Activated CD8-positive, alpha-beta T cell treated with anti-CD3 and anti-CD28 coated beads, Interleukin-2, amount 10 ng/mL, durations not matched to agents 7 days and 5 days (primary cell): ENCODE measurements around the gene MOB2. TPM values are rescaled to one million over a fixed set of nuclear protein-coding genes. Genes with fewer than 3 reads are reported as not detected.

Experiments used
- ATAC-seq: fragments of 150-1000 bp; cut with Tn5 transposase; one replicate; pipeline ENCODE4 v1.10.0; 2021; ENCODE audit warnings: moderate library complexity
- CTCF ChIA-PET: fragments of 350-600 bp; sonication (Branson Sonifier 250); formaldehyde crosslinking; loops from one replicate; lab custom pipeline; 2021; ENCODE audit warnings: antibody characterized with exemption; lab: Charles Lee
- POLR2A ChIA-PET: fragments of 350-600 bp; sonication (Branson Sonifier 250); formaldehyde crosslinking; loops from one replicate; lab custom pipeline; 2021; ENCODE audit warnings: antibody characterized with exemption; lab: Charles Lee
- DNase-seq: peaks from one replicate; pipeline ENCODE4 v3.0.0-alpha.2; 2020
- H3K27ac Mint-ChIP-seq: one replicate; pipeline ENCODE4 v1.8.0; 2021; ENCODE audit warnings: mild to moderate bottlenecking, mixed read lengths
- H3K27me3 Mint-ChIP-seq: one replicate; pipeline ENCODE4 v1.8.0; 2021; ENCODE audit warnings: low read depth, mixed read lengths
- H3K36me3 Mint-ChIP-seq: one replicate; pipeline ENCODE4 v1.8.0; 2021; ENCODE audit warnings: low read depth, mixed read lengths
- H3K4me1 Mint-ChIP-seq: one replicate; pipeline ENCODE4 v1.8.0; 2021; ENCODE audit warnings: low read depth, mixed read lengths
- H3K4me3 Mint-ChIP-seq: one replicate; pipeline ENCODE4 v1.8.0; 2021; ENCODE audit warnings: mild to moderate bottlenecking, mixed read lengths
- H3K9me3 Mint-ChIP-seq: one replicate; pipeline ENCODE4 v1.8.0; 2022; ENCODE audit warnings: mixed read lengths; ENCODE audit not compliant: insufficient read depth
- total RNA-seq, 2 experiments: library from RNA; stranded (reverse); gene quantifications; one replicate each; pipeline ENCODE4 v1.2.3, GENCODE V29; 2021

MOB2 gene
- total RNA-seq, 2 experiments from 2014 or later = 29.3 to 31.6 TPM

GRCh38 chr11:1500466-1501420, 14.2 kb upstream of the MOB2 start:
- Mint-ChIP-seq H3K36me3 (peaks cover 26% of the 10 kb centered on the region), H3K9me3 (no peaks in the 10 kb centered on the region), H3K27ac (no peak overlapping the region), H3K4me1 (peaks cover 3% of the 10 kb centered on the region), H3K4me3 (no peak overlapping the region), H3K27me3 (no peaks in the 10 kb centered on the region)
- ATAC-seq (no peak), DNase-seq (no peak)
- ChIA-PET POLR2A (no interaction called here), CTCF (no interaction called here)

- H3K27ac Mint-ChIP-seq = no peak overlapping the region
Measured at GRCh38 chr11:1499899-1500298, 13.3 kb upstream of the MOB2 start.

GRCh38 chr11:1499261-1499890, 12.8 kb upstream of the MOB2 start:
- Mint-ChIP-seq H3K9me3 (no peaks in the 10 kb centered on the region), H3K4me3 (no peak overlapping the region), H3K27me3 (no peaks in the 10 kb centered on the region), H3K4me1 (peaks cover 3% of the 10 kb centered on the region), H3K27ac (no peak overlapping the region), H3K36me3 (peaks cover 26% of the 10 kb centered on the region)
- CTCF ChIA-PET = no interaction called here
- ATAC-seq = no peak
- no peak for DNase-seq
- POLR2A ChIA-PET = no interaction called here

More at GRCh38 chr11:1499899-1500298, 13.3 kb upstream of the MOB2 start:
- CTCF ChIA-PET = no interaction called here
- ATAC-seq (no peak), DNase-seq (no peak)
- Mint-ChIP-seq H3K4me1 (peaks cover 3% of the 10 kb centered on the region), H3K4me3 (no peak overlapping the region), H3K27me3 (no peaks in the 10 kb centered on the region), H3K9me3 (no peaks in the 10 kb centered on the region), H3K36me3 (peaks cover 26% of the 10 kb centered on the region)
- POLR2A ChIA-PET = no interaction called here

GRCh38 chr11:1498262-1498661, 11.7 kb upstream of the MOB2 start:
- CTCF ChIA-PET = no interaction called here
- ATAC-seq (no peak), DNase-seq (no peak)
- no peak overlapping the region for H3K27ac Mint-ChIP-seq
- H3K9me3 Mint-ChIP-seq = no peaks in the 10 kb centered on the region
- POLR2A ChIA-PET = no interaction called here
- H3K36me3 Mint-ChIP-seq = peaks cover 26% of the 10 kb centered on the region
- H3K4me1 Mint-ChIP-seq = peaks cover 3% of the 10 kb centered on the region
- no peak overlapping the region for H3K4me3 Mint-ChIP-seq
- H3K27me3 Mint-ChIP-seq = no peaks in the 10 kb centered on the region

GRCh38 chr11:1497600-1497999, 11.0 kb upstream of the MOB2 start:
- ChIA-PET POLR2A (no interaction called here), CTCF (no interaction called here)
- peaks cover 26% of the 10 kb centered on the region for H3K36me3 Mint-ChIP-seq
- no peak overlapping the region for H3K27ac Mint-ChIP-seq
- H3K4me1 Mint-ChIP-seq = peaks cover 3% of the 10 kb centered on the region
- DNase-seq (no peak), ATAC-seq (no peak)
- no peaks in the 10 kb centered on the region for H3K9me3 Mint-ChIP-seq
- H3K4me3 Mint-ChIP-seq = no peak overlapping the region
- H3K27me3 Mint-ChIP-seq = no peaks in the 10 kb centered on the region

GRCh38 chr11:1496761-1497095, 10.1 kb upstream of the MOB2 start:
- CTCF ChIA-PET = no interaction called here
- Mint-ChIP-seq H3K4me1 (peaks cover 3% of the 10 kb centered on the region), H3K27me3 (no peaks in the 10 kb centered on the region), H3K4me3 (no peak overlapping the region), H3K27ac (no peak overlapping the region), H3K9me3 (no peaks in the 10 kb centered on the region), H3K36me3 (peaks cover 25% of the 10 kb centered on the region)
- no peak for ATAC-seq
- POLR2A ChIA-PET = no interaction called here
- no peak for DNase-seq

GRCh38 chr11:1496091-1496760, 9.6 kb upstream of the MOB2 start:
- H3K4me1 Mint-ChIP-seq = peaks cover 3% of the 10 kb centered on the region

GRCh38 chr11:1494650-1495049, 8.1 kb upstream of the MOB2 start:
- ChIA-PET POLR2A (no interaction called here), CTCF (no interaction called here)
- H3K4me1 Mint-ChIP-seq = no peaks in the 10 kb centered on the region

More at GRCh38 chr11:1496091-1496760, 9.6 kb upstream of the MOB2 start:
- DNase-seq = no peak
- Mint-ChIP-seq H3K27ac (no peak overlapping the region), H3K9me3 (no peaks in the 10 kb centered on the region), H3K4me3 (no peak overlapping the region), H3K27me3 (no peaks in the 10 kb centered on the region), H3K36me3 (peaks cover 24% of the 10 kb centered on the region)
- CTCF ChIA-PET = no interaction called here
- ATAC-seq = no peak
- POLR2A ChIA-PET = no interaction called here

GRCh38 chr11:1493650-1494244, 7.2 kb upstream of the MOB2 start:
- H3K4me3 Mint-ChIP-seq = no peak overlapping the region
- no peaks in the 10 kb centered on the region for H3K9me3 Mint-ChIP-seq
- ATAC-seq (no peak), DNase-seq (no peak)
- CTCF ChIA-PET = no interaction called here
- H3K27ac Mint-ChIP-seq = no peak overlapping the region
- POLR2A ChIA-PET = no interaction called here
- no peaks in the 10 kb centered on the region for H3K27me3 Mint-ChIP-seq
- no peaks in the 10 kb centered on the region for H3K4me1 Mint-ChIP-seq
- peaks cover 6% of the 10 kb centered on the region for H3K36me3 Mint-ChIP-seq

More at GRCh38 chr11:1494650-1495049, 8.1 kb upstream of the MOB2 start:
- Mint-ChIP-seq H3K36me3 (peaks cover 11% of the 10 kb centered on the region), H3K4me3 (no peak overlapping the region), H3K9me3 (no peaks in the 10 kb centered on the region), H3K27me3 (no peaks in the 10 kb centered on the region), H3K27ac (no peak overlapping the region)
- ATAC-seq = no peak
- DNase-seq = no peak

GRCh38 chr11:1491379-1491778, 4.8 kb upstream of the MOB2 start:
- Mint-ChIP-seq H3K27ac (no peak overlapping the region), H3K36me3 (no peaks in the 10 kb centered on the region), H3K27me3 (no peaks in the 10 kb centered on the region), H3K9me3 (no peaks in the 10 kb centered on the region), H3K4me1 (peaks cover 12% of the 10 kb centered on the region), H3K4me3 (no peak overlapping the region)
- ChIA-PET CTCF (no interaction called here), POLR2A (no interaction called here)
- no peak for ATAC-seq
- no peak for DNase-seq

GRCh38 chr11:1490651-1491050, 4.1 kb upstream of the MOB2 start:
- no peak for DNase-seq
- Mint-ChIP-seq H3K4me3 (no peak overlapping the region), H3K27me3 (no peaks in the 10 kb centered on the region), H3K36me3 (no peaks in the 10 kb centered on the region), H3K4me1 (peaks cover 12% of the 10 kb centered on the region), H3K27ac (no peak overlapping the region), H3K9me3 (no peaks in the 10 kb centered on the region)
- ChIA-PET CTCF (no interaction called here), POLR2A (no interaction called here)
- no peak for ATAC-seq
